SK-N-SH treated with all-trans-retinoic acid at 6 μM for 48 hours (cell line): ENCODE measurements around the gene CNTN1.

Experiments used
- ATAC-seq: fragments of 200-7000 bp; cut with Tn5 transposase; 3 replicates; pipeline ENCODE4 v1.9.1; 2020; ENCODE audit warnings: mild to moderate bottlenecking, moderate library complexity
- ARNTL ChIP-seq: fragments of 450-650 bp; formaldehyde crosslinking; IDR thresholded peaks from 2 replicates; pipeline ENCODE4 v1.5.0; 2020; ENCODE audit warnings: low read depth, mild to moderate bottlenecking, moderate library complexity, borderline replicate concordance
- BACH2 ChIP-seq: fragments of 250-450 bp; sonication (Bioruptor Pico); IDR thresholded peaks from 2 replicates; pipeline ENCODE4 v1.9.0; 2021; ENCODE audit warnings: mild to moderate bottlenecking, borderline replicate concordance
- CREB5 ChIP-seq: fragments of 250-450 bp; sonication (Bioruptor Pico); IDR thresholded peaks from 2 replicates; pipeline ENCODE4 v1.5.1; 2020; ENCODE audit warnings: low read depth, mild to moderate bottlenecking, moderate library complexity
- CSDC2 ChIP-seq: fragments of 250-450 bp; sonication (Bioruptor Pico); IDR thresholded peaks from 2 replicates; pipeline ENCODE4 v1.5.0; 2020; ENCODE audit warnings: mild to moderate bottlenecking, moderate library complexity
- CSRNP3 ChIP-seq: fragments of 250-450 bp; sonication (Bioruptor Pico); IDR thresholded peaks from 2 replicates; pipeline ENCODE4 v1.5.1; 2021; ENCODE audit warnings: mild to moderate bottlenecking, moderate library complexity
- ESRRG ChIP-seq: fragments of 250-450 bp; sonication (Bioruptor Pico); IDR thresholded peaks from 2 replicates; pipeline ENCODE4 v1.6.1; 2021; ENCODE audit warnings: mild to moderate bottlenecking
- GLIS3 ChIP-seq: fragments of 250-450 bp; sonication (Bioruptor Pico); IDR thresholded peaks from 2 replicates; pipeline ENCODE4 v1.5.0; 2020; ENCODE audit warnings: mild to moderate bottlenecking, moderate library complexity
- ISL1 ChIP-seq: fragments of 250-450 bp; sonication (Bioruptor Pico); IDR thresholded peaks from 2 replicates; pipeline ENCODE4 v2.1.2; 2022; ENCODE audit warnings: mild to moderate bottlenecking, moderate library complexity
- OSR1 ChIP-seq: fragments of 250-450 bp; sonication (Bioruptor Pico); IDR thresholded peaks from 2 replicates; pipeline ENCODE4 v1.8.0; 2022; ENCODE audit warnings: moderate library complexity, mild to moderate bottlenecking, inconsistent platforms
- PATZ1 ChIP-seq: fragments of 250-450 bp; sonication (Bioruptor Pico); IDR thresholded peaks from 2 replicates; pipeline ENCODE4 v1.8.0; 2020; ENCODE audit warnings: mild to moderate bottlenecking, moderate library complexity, borderline replicate concordance
- POU6F1 ChIP-seq: fragments of 250-450 bp; sonication (Bioruptor Pico); IDR thresholded peaks from 2 replicates; pipeline ENCODE4 v1.8.0; 2021; ENCODE audit warnings: low read depth, mild to moderate bottlenecking, moderate library complexity, borderline replicate concordance
- RARB ChIP-seq: fragments of 250-450 bp; sonication (Bioruptor Pico); IDR thresholded peaks from 2 replicates; pipeline ENCODE4 v1.8.0; 2021; ENCODE audit warnings: mild to moderate bottlenecking, moderate library complexity
- SNAI2 ChIP-seq: fragments of 250-450 bp; sonication (Bioruptor Pico); IDR thresholded peaks from 2 replicates; pipeline ENCODE4 v1.5.0; 2020; ENCODE audit warnings: mild to moderate bottlenecking, moderate library complexity
- TCF4 ChIP-seq: fragments of 250-450 bp; sonication (Bioruptor Pico); IDR thresholded peaks from 2 replicates; pipeline ENCODE4 v1.8.0; 2021; ENCODE audit warnings: mild to moderate bottlenecking, moderate library complexity, borderline replicate concordance
- TOX ChIP-seq: fragments of 250-450 bp; sonication (Bioruptor Pico); IDR thresholded peaks from 2 replicates; pipeline ENCODE4 v1.8.0; 2021; ENCODE audit warnings: mild to moderate bottlenecking, moderate library complexity, borderline replicate concordance
- TSHZ2 ChIP-seq: fragments of 250-450 bp; sonication (Bioruptor Pico); IDR thresholded peaks from 2 replicates; pipeline ENCODE4 v1.5.0; 2020; ENCODE audit warnings: mild to moderate bottlenecking, moderate library complexity
- ZC3H10 ChIP-seq: fragments of 250-450 bp; sonication (Bioruptor Pico); IDR thresholded peaks from 2 replicates; pipeline ENCODE4 v1.5.1; 2021; ENCODE audit warnings: mild to moderate bottlenecking, moderate library complexity
- ZFP3 ChIP-seq: fragments of 250-450 bp; sonication (Bioruptor Pico); IDR thresholded peaks from 2 replicates; pipeline ENCODE4 v1.5.0; 2020; ENCODE audit warnings: mild to moderate bottlenecking, moderate library complexity
- ZFP30 ChIP-seq: fragments of 450-650 bp; formaldehyde crosslinking; IDR thresholded peaks from 2 replicates; pipeline ENCODE4 v1.5.0; 2022; ENCODE audit warnings: mild to moderate bottlenecking, moderate library complexity
- ZNF565 ChIP-seq: fragments of 450-650 bp; formaldehyde crosslinking; conservative IDR thresholded peaks from 2 replicates; pipeline ENCODE4 v1.5.0; 2020; ENCODE audit warnings: low read depth, mild to moderate bottlenecking, moderate library complexity
- ZNF70 ChIP-seq: fragments of 450-650 bp; formaldehyde crosslinking; IDR thresholded peaks from 2 replicates; pipeline ENCODE4 v1.5.0; 2020; ENCODE audit warnings: mild to moderate bottlenecking, moderate library complexity

Gene CNTN1

GRCh38 chr12:41034686-41035085, 342.4 kb downstream of the CNTN1 start:
- ATAC-seq: no peak
- TF ChIP-seq ZC3H10 (CRISPR knock-in tag) (no peak), OSR1 (CRISPR knock-in tag) (no peak), ZNF565 (CRISPR knock-in tag) (no peak), RARB (CRISPR knock-in tag) (no peak)

- TF ChIP-seq CREB5 (CRISPR knock-in tag): no peak
- TF ChIP-seq ZC3H10 (CRISPR knock-in tag): no peak
- no peak for TF ChIP-seq PATZ1 (CRISPR knock-in tag)
- no peak for TF ChIP-seq OSR1 (CRISPR knock-in tag)
- TF ChIP-seq POU6F1 (CRISPR knock-in tag): no peak
- no peak for TF ChIP-seq ZNF565 (CRISPR knock-in tag)
- no peak for TF ChIP-seq SNAI2 (CRISPR knock-in tag)
- TF ChIP-seq TOX (CRISPR knock-in tag): no peak
- TF ChIP-seq TSHZ2 (CRISPR knock-in tag): no peak
- TF ChIP-seq ESRRG (CRISPR knock-in tag): no peak
- TF ChIP-seq TCF4 (CRISPR knock-in tag): no peak
- TF ChIP-seq GLIS3 (CRISPR knock-in tag): no peak
- TF ChIP-seq ZFP3 (CRISPR knock-in tag): no peak
- TF ChIP-seq BACH2 (CRISPR knock-in tag): no peak
Measured at GRCh38 chr12:41039461-41039860, 347.2 kb downstream of the CNTN1 start.

GRCh38 chr12:41045509-41045908, 353.3 kb downstream of the CNTN1 start:
- no peak for ATAC-seq

More at GRCh38 chr12:41039461-41039860, 347.2 kb downstream of the CNTN1 start:
- no peak for ATAC-seq

GRCh38 chr12:41049033-41049432, 356.8 kb downstream of the CNTN1 start:
- no peak for ATAC-seq
- TF ChIP-seq ZNF70 (CRISPR knock-in tag) (no peak), RARB (CRISPR knock-in tag) (no peak), GLIS3 (CRISPR knock-in tag) (no peak), ARNTL (CRISPR knock-in tag) (no peak), BACH2 (CRISPR knock-in tag) (no peak), TOX (CRISPR knock-in tag) (no peak), ZNF565 (CRISPR knock-in tag) (no peak), ZFP30 (CRISPR knock-in tag) (no peak), SNAI2 (CRISPR knock-in tag) (no peak), ESRRG (CRISPR knock-in tag) (no peak), OSR1 (CRISPR knock-in tag) (no peak), PATZ1 (CRISPR knock-in tag) (no peak), ISL1 (CRISPR knock-in tag) (no peak)

More at GRCh38 chr12:41045509-41045908, 353.3 kb downstream of the CNTN1 start:
- no peak for TF ChIP-seq ZFP3 (CRISPR knock-in tag)
- no peak for TF ChIP-seq ZC3H10 (CRISPR knock-in tag)
- no peak for TF ChIP-seq CSDC2
- TF ChIP-seq CSRNP3: no peak
